Measurements from ENCODE around the gene GSN. TPM values are rescaled to one million over a fixed set of nuclear protein-coding genes. Genes with fewer than 3 reads are reported as not detected.

GSN gene
- polyA plus RNA-seq, 1 of the 3 experiments (the other 2 are of a cell fraction), result 168 TPM

DNA sequence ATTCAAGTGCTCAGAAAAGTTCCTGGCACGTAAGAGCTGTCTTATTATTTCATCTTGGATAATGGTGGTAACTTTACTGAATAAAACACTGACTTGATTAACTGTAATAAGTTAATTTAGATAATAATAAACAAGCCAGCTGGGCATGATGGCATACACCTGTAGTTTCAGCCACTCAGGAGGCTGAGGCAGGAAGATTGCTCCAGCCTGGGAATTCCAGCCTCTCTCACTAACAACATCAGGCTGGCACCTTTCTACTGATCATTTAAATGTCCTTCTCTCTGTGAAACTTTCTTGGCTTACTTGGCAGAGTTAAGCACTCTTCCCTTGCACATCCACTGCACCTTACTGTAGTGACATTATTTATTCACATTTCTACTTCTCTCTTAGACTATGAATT is 82.1 kb downstream of the GSN start:
- Histone ChIP-seq H3K4me3 (ENCODE audit: low read depth in 2 of 2, low read length in 1 of 2) (no peak overlapping the region), H2AFZ (ENCODE audit: low read depth) (no peak overlapping the region), H3K9ac (no peak overlapping the region), H3K9me2 (no peaks in the 10 kb centered on the region), H3K4me2 (no peak overlapping the region), H3K27me3 (ENCODE audit: insufficient read depth) (no peaks in the 10 kb centered on the region), H3K9me3 (no peaks in the 10 kb centered on the region), H3F3A (replicated peaks; ENCODE audit: insufficient read depth) (peaks cover 26% of the 10 kb centered on the region), H3K4me1 (ENCODE audit: control insufficient read depth in 1 of 2, insufficient read depth in 2 of 2, low read depth in 1 of 2, low read length in 1 of 2) (peaks cover 21 to 30% of the 10 kb centered on the region in 2 experiments; a peak in 3 of 4 replicates), H3K27ac (ENCODE audit: low read depth in 2 of 2, low read length in 1 of 2) (peak overlapping the region; percentile 83 to 91; a peak in 3 of 4 replicates), H3K36me3 (replicated peaks in 1 of 2; ENCODE audit: control insufficient read depth in 1 of 2, insufficient read depth in 2 of 2, low read length in 1 of 2) (peaks cover 28 to 45% of the 10 kb centered on the region in 2 experiments), H4K20me1 (ENCODE audit: insufficient read depth) (no peaks in the 10 kb centered on the region), H3K79me2 (ENCODE audit: insufficient read depth) (no peaks in the 10 kb centered on the region)
- ChIA-PET POLR2A (no interaction called here), CTCF (interaction anchor here (1.8 to 4.0 kb wide), 3 partner anchors 30 to 50 kb away, joined by 15 to 19 read pairs (median 16); no protein-coding TSS in a partner anchor)
- 97% methylated on average over 1 of the region's 1 CpG for WGBS (ENCODE audit: low lambda C conversion rate)
- TF ChIP-seq NRF1 (IDR thresholded peaks at IDR 0.05; ENCODE audit: low read depth, low read length) (no peak), NFIC (IDR thresholded peaks at IDR 0.05; ENCODE audit: borderline replicate concordance) (no peak), POLR2AphosphoS5 (IDR thresholded peaks at IDR 0.05; ENCODE audit: low read depth, low read length) (no peak)
- DNase-seq, result no peak

DNA sequence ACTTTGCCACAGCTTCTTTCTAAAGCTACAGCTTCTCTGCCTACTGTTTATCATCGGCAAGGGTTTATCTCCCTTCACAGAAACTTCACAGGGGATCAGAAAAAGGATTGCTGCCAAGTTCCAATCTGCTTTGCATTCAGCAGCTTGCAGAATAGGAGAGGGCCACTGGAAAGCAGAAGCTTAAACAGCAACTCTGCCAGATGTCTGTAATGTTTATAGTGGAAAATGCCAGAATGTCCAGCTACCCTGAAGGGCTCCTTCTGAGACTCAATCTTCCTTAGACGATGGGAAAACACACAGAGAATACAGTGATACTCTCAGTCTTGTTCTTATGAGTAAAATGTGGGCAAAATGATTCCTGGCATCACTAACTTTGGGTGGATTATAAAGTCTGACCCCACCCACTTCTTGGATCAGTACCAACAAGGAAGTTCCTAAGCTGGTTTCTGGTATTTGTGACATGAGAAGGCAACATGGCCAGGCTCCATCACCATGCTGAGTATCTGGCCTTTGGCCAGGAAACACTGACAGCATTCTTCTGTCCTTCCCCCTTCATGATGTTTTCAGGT is 83.1 kb downstream of the GSN start:
- Histone ChIP-seq H4K20me1 (ENCODE audit: insufficient read depth) (no peaks in the 10 kb centered on the region), H2AFZ (ENCODE audit: low read depth) (no peak overlapping the region), H3F3A (replicated peaks; ENCODE audit: insufficient read depth) (peaks cover 26% of the 10 kb centered on the region), H3K27ac (ENCODE audit: low read depth in 2 of 2, low read length in 1 of 2) (peak overlapping the region; percentile 83 to 91), H3K9me3 (no peaks in the 10 kb centered on the region), H3K9me2 (no peaks in the 10 kb centered on the region), H3K9ac (peak overlapping the region; percentile 23; the same call in 1 of the 2 replicates), H3K4me3 (ENCODE audit: low read depth in 2 of 2, low read length in 1 of 2) (no peak overlapping the region), H3K4me2 (peak overlapping the region; percentile 63), H3K36me3 (replicated peaks in 1 of 2; ENCODE audit: control insufficient read depth in 1 of 2, insufficient read depth in 2 of 2, low read length in 1 of 2) (peaks cover 28 to 45% of the 10 kb centered on the region in 2 experiments), H3K4me1 (ENCODE audit: control insufficient read depth in 1 of 2, insufficient read depth in 2 of 2, low read depth in 1 of 2, low read length in 1 of 2) (peaks cover 21 to 27% of the 10 kb centered on the region in 2 experiments; a peak in 3 of 4 replicates), H3K27me3 (ENCODE audit: insufficient read depth) (no peaks in the 10 kb centered on the region), H3K79me2 (ENCODE audit: insufficient read depth) (no peaks in the 10 kb centered on the region)
- ChIA-PET CTCF (interaction anchor here (0.8 to 4.0 kb wide), 7 partner anchors 9 to 49 kb away, joined by 3 to 19 read pairs (median 4); no protein-coding TSS in a partner anchor), POLR2A (no interaction called here)
- peak; percentile 49 for DNase-seq
- WGBS (ENCODE audit: low lambda C conversion rate), result 6% methylated on average over 2 of the region's 2 CpGs
- TF ChIP-seq YY1 (IDR thresholded peaks at IDR 0.05; ENCODE audit: low read depth) (no peak), RAD21 (IDR thresholded peaks at IDR 0.05; ENCODE audit: low read length) (no peak), MEF2A (IDR thresholded peaks at IDR 0.05; ENCODE audit: borderline replicate concordance, low read depth) (no peak), FOXM1 (IDR thresholded peaks at IDR 0.05; ENCODE audit: low read depth) (no peak), GABPA (IDR thresholded peaks at IDR 0.05; ENCODE audit: low read depth) (no peak), TAF1 (IDR thresholded peaks at IDR 0.05; ENCODE audit: borderline replicate concordance, low read depth, low read length) (0 out of 2 replicates have a peak, but pooled peaks have one; percentile 7), RCOR1 (IDR thresholded peaks at IDR 0.05; ENCODE audit: low read length) (peak; percentile 39), GATA2 (CRISPR knock-in tag; IDR thresholded peaks at IDR 0.05) (no peak), EP300 (IDR thresholded peaks at IDR 0.05; ENCODE audit: borderline replicate concordance in 1 of 2, low read depth in 1 of 2, low read length in 1 of 2) (peak; percentile 10 to 14; a peak in 1 of 4 replicates), POLR2AphosphoS5 (IDR thresholded peaks at IDR 0.05; ENCODE audit: low read depth, low read length) (peak; percentile 44; the same call in 1 of the 2 replicates), RFX5 (IDR thresholded peaks at IDR 0.05; ENCODE audit: low read length) (no peak), FOSL2 (IDR thresholded peaks at IDR 0.05; ENCODE audit: borderline replicate concordance, low read depth) (no peak)
- TF ChIP-seq, protein P1, sequence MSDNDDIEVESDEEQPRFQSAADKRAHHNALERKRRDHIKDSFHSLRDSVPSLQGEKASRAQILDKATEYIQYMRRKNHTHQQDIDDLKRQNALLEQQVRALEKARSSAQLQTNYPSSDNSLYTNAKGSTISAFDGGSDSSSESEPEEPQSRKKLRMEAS (IDR thresholded peaks at IDR 0.05; ENCODE audit: low read depth), result peak; percentile 72
- TF ChIP-seq, protein P2, sequence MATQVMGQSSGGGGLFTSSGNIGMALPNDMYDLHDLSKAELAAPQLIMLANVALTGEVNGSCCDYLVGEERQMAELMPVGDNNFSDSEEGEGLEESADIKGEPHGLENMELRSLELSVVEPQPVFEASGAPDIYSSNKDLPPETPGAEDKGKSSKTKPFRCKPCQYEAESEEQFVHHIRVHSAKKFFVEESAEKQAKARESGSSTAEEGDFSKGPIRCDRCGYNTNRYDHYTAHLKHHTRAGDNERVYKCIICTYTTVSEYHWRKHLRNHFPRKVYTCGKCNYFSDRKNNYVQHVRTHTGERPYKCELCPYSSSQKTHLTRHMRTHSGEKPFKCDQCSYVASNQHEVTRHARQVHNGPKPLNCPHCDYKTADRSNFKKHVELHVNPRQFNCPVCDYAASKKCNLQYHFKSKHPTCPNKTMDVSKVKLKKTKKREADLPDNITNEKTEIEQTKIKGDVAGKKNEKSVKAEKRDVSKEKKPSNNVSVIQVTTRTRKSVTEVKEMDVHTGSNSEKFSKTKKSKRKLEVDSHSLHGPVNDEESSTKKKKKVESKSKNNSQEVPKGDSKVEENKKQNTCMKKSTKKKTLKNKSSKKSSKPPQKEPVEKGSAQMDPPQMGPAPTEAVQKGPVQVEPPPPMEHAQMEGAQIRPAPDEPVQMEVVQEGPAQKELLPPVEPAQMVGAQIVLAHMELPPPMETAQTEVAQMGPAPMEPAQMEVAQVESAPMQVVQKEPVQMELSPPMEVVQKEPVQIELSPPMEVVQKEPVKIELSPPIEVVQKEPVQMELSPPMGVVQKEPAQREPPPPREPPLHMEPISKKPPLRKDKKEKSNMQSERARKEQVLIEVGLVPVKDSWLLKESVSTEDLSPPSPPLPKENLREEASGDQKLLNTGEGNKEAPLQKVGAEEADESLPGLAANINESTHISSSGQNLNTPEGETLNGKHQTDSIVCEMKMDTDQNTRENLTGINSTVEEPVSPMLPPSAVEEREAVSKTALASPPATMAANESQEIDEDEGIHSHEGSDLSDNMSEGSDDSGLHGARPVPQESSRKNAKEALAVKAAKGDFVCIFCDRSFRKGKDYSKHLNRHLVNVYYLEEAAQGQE (IDR thresholded peaks at IDR 0.05; ENCODE audit: low read depth, low read length), result no peak
- TF ChIP-seq, protein P3, sequence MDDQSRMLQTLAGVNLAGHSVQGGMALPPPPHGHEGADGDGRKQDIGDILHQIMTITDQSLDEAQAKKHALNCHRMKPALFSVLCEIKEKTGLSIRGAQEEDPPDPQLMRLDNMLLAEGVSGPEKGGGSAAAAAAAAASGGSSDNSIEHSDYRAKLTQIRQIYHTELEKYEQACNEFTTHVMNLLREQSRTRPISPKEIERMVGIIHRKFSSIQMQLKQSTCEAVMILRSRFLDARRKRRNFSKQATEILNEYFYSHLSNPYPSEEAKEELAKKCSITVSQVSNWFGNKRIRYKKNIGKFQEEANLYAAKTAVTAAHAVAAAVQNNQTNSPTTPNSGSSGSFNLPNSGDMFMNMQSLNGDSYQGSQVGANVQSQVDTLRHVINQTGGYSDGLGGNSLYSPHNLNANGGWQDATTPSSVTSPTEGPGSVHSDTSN (IDR thresholded peaks at IDR 0.05), result peak; percentile 24; the same call in 1 of the 2 replicates
- TF ChIP-seq, protein P4, sequence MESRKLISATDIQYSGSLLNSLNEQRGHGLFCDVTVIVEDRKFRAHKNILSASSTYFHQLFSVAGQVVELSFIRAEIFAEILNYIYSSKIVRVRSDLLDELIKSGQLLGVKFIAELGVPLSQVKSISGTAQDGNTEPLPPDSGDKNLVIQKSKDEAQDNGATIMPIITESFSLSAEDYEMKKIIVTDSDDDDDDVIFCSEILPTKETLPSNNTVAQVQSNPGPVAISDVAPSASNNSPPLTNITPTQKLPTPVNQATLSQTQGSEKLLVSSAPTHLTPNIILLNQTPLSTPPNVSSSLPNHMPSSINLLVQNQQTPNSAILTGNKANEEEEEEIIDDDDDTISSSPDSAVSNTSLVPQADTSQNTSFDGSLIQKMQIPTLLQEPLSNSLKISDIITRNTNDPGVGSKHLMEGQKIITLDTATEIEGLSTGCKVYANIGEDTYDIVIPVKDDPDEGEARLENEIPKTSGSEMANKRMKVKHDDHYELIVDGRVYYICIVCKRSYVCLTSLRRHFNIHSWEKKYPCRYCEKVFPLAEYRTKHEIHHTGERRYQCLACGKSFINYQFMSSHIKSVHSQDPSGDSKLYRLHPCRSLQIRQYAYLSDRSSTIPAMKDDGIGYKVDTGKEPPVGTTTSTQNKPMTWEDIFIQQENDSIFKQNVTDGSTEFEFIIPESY (IDR thresholded peaks at IDR 0.05; ENCODE audit: borderline replicate concordance, low read depth), result no peak
- TF ChIP-seq, protein P5, sequence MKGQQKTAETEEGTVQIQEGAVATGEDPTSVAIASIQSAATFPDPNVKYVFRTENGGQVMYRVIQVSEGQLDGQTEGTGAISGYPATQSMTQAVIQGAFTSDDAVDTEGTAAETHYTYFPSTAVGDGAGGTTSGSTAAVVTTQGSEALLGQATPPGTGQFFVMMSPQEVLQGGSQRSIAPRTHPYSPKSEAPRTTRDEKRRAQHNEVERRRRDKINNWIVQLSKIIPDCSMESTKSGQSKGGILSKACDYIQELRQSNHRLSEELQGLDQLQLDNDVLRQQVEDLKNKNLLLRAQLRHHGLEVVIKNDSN (IDR thresholded peaks at IDR 0.05; ENCODE audit: borderline replicate concordance, low read depth), result no peak
